BLaER1 (cell line): ENCODE data around the gene RBKS.
A peak's percentile ranks its signal among the peaks of the same experiment; 100 is the strongest.
"Not testable (repeated sequence)": the region's sequence is repeated elsewhere in the genome, so short reads cannot be mapped to it uniquely, and the experiment has no call there.

ENCODE experiments used
- H3K27ac ChIP-seq: shearing (Covaris generic); formaldehyde crosslinking; 2 replicates; pipeline ENCODE4 v1.8.1; 2022
- H3K27me3 ChIP-seq: shearing (Covaris generic); formaldehyde crosslinking; 2 replicates; pipeline ENCODE4 v1.8.1; 2022
- H3K36me3 ChIP-seq: shearing (Covaris generic); formaldehyde crosslinking; 2 replicates; pipeline ENCODE4 v1.8.1; 2022
- H3K4me1 ChIP-seq: shearing (Covaris generic); formaldehyde crosslinking; 2 replicates; pipeline ENCODE4 v1.8.1; 2022
- H3K4me2 ChIP-seq: shearing (Covaris generic); formaldehyde crosslinking; 2 replicates; pipeline ENCODE4 v1.8.1; 2022
- H3K4me3 ChIP-seq: shearing (Covaris generic); formaldehyde crosslinking; 2 replicates; pipeline ENCODE4 v1.8.1; 2022
- H3K9ac ChIP-seq: shearing (Covaris generic); formaldehyde crosslinking; 2 replicates; pipeline ENCODE4 v1.8.1; 2022
- H3K9me3 ChIP-seq: shearing (Covaris generic); formaldehyde crosslinking; 2 replicates; pipeline ENCODE4 v1.8.1; 2022
- H4K20me1 ChIP-seq: shearing (Covaris generic); formaldehyde crosslinking; 2 replicates; pipeline ENCODE4 v1.8.1; 2022
- Cebpa-rat ChIP-seq: shearing (Covaris generic); IDR thresholded peaks from 2 replicates; pipeline ENCODE4 v1.8.1; 2022

Gene RBKS

DNA sequence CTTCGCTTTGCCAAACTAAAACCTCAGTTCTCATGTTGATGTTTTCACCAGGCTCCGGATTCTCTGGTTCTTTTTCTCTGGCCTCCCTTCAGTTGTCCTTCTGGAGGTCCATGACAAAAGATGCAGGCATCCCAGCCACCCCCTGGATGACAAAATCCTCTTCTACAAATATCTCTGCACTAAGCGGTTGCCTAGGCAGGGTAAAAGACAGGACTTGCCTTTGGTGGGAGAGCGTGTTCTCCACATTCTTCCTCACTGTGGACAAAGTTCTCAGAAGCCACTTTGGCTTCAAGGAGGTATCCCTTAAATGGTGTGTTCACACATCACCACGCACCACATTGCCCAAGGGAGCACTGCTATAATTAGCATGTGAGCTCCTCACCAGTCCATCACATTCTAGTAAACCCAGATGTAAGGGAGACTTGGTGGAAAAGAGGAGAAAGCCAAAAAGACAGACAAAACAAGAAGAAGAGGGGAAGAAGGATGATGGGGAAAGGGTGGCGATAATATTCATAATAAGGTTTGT is 142.3 kb downstream of the RBKS start:
- peaks cover 15% of the 10 kb centered on the region for H3K9me3 ChIP-seq
- no peak overlapping the region for H3K9ac ChIP-seq
- H4K20me1 ChIP-seq: no peaks in the 10 kb centered on the region
- no peaks in the 10 kb centered on the region for H3K36me3 ChIP-seq
- H3K27me3 ChIP-seq: no peaks in the 10 kb centered on the region
- H3K4me2 ChIP-seq: peak overlapping the region; percentile 60
- H3K27ac ChIP-seq: no peak overlapping the region
- TF ChIP-seq Cebpa-rat: no peak
- peaks cover 11% of the 10 kb centered on the region for H3K4me1 ChIP-seq
- H3K4me3 ChIP-seq: no peak overlapping the region

DNA sequence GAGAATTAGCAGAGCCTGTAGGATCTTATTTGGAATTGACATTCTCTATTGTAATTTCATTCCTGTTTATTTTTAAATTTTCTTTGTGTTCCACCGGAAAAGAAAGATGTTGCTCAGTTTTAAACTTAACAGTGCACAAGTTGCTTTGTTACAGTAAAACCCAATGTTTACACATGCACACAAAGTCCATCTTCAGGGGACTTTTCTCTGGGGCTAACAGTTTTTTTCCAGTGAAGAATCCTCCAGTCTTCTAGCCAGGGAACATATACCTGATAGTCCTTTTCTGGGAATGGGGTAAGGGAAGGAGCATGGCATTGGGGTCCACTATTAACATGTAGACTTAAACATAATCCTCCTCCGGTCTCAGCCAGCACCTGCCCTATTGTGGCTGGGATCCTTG is 143.9 kb downstream of the RBKS start:
- no peak for TF ChIP-seq Cebpa-rat
- Histone ChIP-seq H3K4me3 (no peak overlapping the region), H3K27ac (no peak overlapping the region), H3K36me3 (no peaks in the 10 kb centered on the region), H3K9me3 (peaks cover 15% of the 10 kb centered on the region), H4K20me1 (no peaks in the 10 kb centered on the region), H3K4me1 (peaks cover 25% of the 10 kb centered on the region), H3K9ac (no peak overlapping the region), H3K4me2 (no peak overlapping the region), H3K27me3 (no peaks in the 10 kb centered on the region)

- H3K9ac ChIP-seq, H3K27me3 ChIP-seq, H4K20me1 ChIP-seq, H3K4me2 ChIP-seq, H3K36me3 ChIP-seq, H3K27ac ChIP-seq, H3K4me3 ChIP-seq: not testable (repeated sequence)
- Histone ChIP-seq H3K4me1 (peaks cover 27% of the 10 kb centered on the region), H3K9me3 (peaks cover 15% of the 10 kb centered on the region)
Measured at GRCh38 chr2:27745494-27745893, 144.7 kb downstream of the RBKS start.

DNA sequence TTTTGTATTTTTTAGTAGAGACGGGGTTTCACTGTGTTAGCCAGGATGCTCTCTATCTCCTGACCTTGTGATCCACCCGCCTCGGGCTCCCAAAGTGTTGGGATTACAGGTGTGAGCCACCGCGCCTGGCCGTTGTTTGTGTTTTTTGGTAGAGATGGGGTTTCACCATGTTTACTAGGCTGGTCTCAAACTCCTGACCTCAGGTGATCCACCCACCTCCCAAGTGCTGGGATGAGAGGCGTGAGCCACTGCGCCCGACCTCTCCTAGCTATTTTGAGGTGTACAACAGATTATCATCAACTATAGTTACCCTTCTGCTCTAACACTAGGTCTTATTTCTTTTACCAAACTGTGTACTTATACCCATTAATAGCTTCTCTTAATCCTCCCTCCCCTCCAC is 147.6 kb downstream of the RBKS start:
- Histone ChIP-seq H3K4me2 (peak overlapping the region; percentile 23), H3K36me3 (no peaks in the 10 kb centered on the region), H3K4me3 (no peak overlapping the region), H3K9me3 (no peaks in the 10 kb centered on the region), H3K27me3 (no peaks in the 10 kb centered on the region), H4K20me1 (no peaks in the 10 kb centered on the region), H3K27ac (no peak overlapping the region), H3K4me1 (peaks cover 24% of the 10 kb centered on the region), H3K9ac (no peak overlapping the region)
- no peak for TF ChIP-seq Cebpa-rat

DNA sequence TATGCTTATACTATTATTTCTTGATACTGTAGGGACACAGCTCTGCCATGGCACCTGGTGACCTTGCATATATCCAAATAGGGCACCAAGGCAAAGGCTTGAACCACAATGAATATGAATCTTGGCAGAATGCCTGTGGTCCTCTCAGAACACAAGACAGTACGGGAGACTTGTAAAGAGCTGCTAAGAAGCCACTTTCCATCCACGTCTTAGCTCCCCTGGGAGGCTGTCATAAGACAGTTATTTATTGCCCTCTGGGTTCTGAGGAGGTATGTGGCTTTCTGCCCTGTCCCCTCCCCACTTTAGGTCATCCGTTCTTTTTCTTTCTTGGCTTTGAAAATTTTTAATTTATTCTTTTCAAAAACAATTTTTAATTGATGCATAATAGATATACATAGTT is 148.5 kb downstream of the RBKS start:
- Histone ChIP-seq H3K36me3 (no peaks in the 10 kb centered on the region), H3K4me3 (no peak overlapping the region), H3K9ac (no peak overlapping the region), H3K4me1 (peaks cover 24% of the 10 kb centered on the region), H3K27me3 (no peaks in the 10 kb centered on the region), H3K27ac (no peak overlapping the region), H3K9me3 (no peaks in the 10 kb centered on the region), H3K4me2 (peak overlapping the region; percentile 23), H4K20me1 (no peaks in the 10 kb centered on the region)
- TF ChIP-seq Cebpa-rat: no peak

- Histone ChIP-seq H3K9ac (no peak overlapping the region), H3K9me3 (no peaks in the 10 kb centered on the region), H3K4me2 (no peak overlapping the region), H4K20me1 (no peaks in the 10 kb centered on the region), H3K27ac (no peak overlapping the region), H3K4me3 (no peak overlapping the region), H3K36me3 (no peaks in the 10 kb centered on the region), H3K4me1 (peaks cover 24% of the 10 kb centered on the region), H3K27me3 (no peaks in the 10 kb centered on the region)
- TF ChIP-seq Cebpa-rat: no peak
Measured at GRCh38 chr2:27739058-27739373, 151.2 kb downstream of the RBKS start.

GRCh38 chr2:27738349-27739057 is 151.7 kb downstream of the RBKS start:
- no peak overlapping the region for H3K27ac ChIP-seq
- peak overlapping the region; percentile 40; the same call in 1 of the 2 replicates for H3K4me2 ChIP-seq
- no peak for TF ChIP-seq Cebpa-rat
- H4K20me1 ChIP-seq: no peaks in the 10 kb centered on the region
- no peaks in the 10 kb centered on the region for H3K36me3 ChIP-seq
- H3K9me3 ChIP-seq: no peaks in the 10 kb centered on the region
- peaks cover 24% of the 10 kb centered on the region for H3K4me1 ChIP-seq
- H3K9ac ChIP-seq: no peak overlapping the region
- no peak overlapping the region for H3K4me3 ChIP-seq
- no peaks in the 10 kb centered on the region for H3K27me3 ChIP-seq

DNA sequence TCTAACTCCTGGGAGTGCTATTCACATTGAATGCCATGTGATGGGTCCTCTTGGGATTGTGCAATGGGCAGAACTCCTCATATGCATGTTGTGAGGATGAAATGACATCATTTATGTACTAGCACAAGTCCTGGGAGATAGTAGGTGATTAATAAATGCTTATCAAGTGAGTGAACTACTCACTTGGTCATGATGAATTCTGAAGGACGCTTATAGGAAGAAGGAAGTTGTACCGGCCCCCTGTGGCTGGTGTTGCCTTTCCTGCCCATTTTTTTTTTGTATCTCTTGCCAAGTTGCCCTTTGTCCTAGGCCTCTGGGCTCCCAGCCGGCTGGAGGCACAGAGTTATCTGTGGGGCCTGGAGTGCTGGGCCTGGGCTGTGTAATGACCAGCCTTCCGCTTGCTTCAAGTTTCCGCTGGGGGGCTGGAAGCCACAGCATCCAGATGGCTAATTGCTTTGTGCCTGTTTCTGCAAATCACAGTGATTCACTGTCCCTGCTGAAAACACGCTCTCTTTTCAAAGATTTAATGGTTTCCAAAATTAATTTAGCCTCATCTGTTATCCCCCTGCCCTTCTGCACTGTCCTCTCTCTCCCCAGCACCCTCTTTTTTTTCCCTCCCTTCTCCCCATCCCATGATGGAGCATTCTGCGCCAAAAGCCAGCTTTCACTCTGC is 152.4 kb downstream of the RBKS start:
- TF ChIP-seq Cebpa-rat: no peak
- no peaks in the 10 kb centered on the region for H3K27me3 ChIP-seq
- no peak overlapping the region for H3K4me3 ChIP-seq
- peaks cover 24% of the 10 kb centered on the region for H3K4me1 ChIP-seq
- peak overlapping the region; percentile 40 for H3K4me2 ChIP-seq
- no peaks in the 10 kb centered on the region for H3K36me3 ChIP-seq
- H3K9me3 ChIP-seq: no peaks in the 10 kb centered on the region
- no peak overlapping the region for H3K9ac ChIP-seq
- no peak overlapping the region for H3K27ac ChIP-seq
- H4K20me1 ChIP-seq: no peaks in the 10 kb centered on the region

DNA sequence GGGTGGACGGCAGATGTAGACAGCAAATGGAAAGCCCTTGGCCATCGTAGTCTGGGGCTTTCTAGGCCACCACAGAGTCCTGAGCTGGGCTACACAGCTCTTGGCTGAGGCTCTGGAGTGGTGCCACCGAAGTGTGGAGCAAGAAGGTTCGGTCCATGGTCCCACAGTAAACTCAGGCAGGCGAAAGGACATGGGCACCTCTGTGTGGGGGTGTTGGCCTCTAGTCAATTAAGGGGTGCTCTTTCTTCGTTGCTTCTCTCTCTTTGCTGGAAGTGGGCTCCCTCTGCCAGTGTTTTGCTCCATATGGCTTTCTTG is 153.3 kb downstream of the RBKS start:
- Histone ChIP-seq H3K27me3 (no peaks in the 10 kb centered on the region), H3K9ac (no peak overlapping the region), H3K36me3 (no peaks in the 10 kb centered on the region), H3K9me3 (no peaks in the 10 kb centered on the region), H3K27ac (no peak overlapping the region), H3K4me2 (no peak overlapping the region), H4K20me1 (no peaks in the 10 kb centered on the region), H3K4me3 (no peak overlapping the region), H3K4me1 (peaks cover 16% of the 10 kb centered on the region)
- no peak for TF ChIP-seq Cebpa-rat

DNA sequence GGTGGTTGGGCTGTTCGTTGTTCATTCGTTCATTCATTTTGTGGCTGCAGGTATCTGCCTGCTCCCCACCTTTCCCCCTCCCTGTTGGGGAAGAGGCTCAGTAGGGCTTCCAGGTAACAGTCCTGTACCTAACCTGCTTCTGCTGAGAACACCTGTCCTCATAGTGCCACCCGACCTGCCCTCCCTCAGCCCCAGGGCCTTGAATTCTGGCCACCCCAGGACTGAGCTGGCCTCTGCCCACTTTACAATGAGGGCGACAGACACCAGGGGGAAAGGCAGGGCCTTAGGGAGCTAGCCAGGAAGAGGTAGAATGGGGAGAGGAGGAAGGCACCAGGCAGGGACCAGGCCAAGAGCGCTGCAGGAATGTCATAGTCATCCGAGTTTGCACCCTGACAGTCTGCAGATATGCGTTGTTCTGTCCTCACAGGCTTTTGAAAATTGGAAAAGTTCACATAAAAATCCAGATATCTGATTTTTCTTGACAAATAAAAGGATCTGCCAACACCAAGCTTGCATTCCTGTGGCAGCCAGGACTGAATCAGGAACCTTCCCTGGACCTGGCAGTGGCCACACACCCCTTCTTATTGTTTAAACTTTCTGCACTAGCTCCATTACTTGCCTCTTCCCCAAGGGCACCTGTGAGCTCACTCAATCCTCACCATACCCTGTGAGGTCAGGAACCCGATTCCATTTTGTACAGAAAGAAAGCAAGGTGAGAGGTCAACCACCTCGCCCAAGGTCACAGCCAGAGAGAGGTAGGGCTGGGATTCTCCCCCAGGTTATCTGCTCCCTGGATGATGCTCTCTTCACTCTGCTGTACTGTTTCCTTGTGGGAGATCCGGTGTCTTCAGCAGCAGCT is 153.9 kb downstream of the RBKS start:
- H3K27me3 ChIP-seq: no peaks in the 10 kb centered on the region
- H3K4me1 ChIP-seq: peaks cover 12% of the 10 kb centered on the region
- no peak overlapping the region for H3K27ac ChIP-seq
- H4K20me1 ChIP-seq: no peaks in the 10 kb centered on the region
- H3K9ac ChIP-seq: no peak overlapping the region
- TF ChIP-seq Cebpa-rat: no peak
- H3K36me3 ChIP-seq: no peaks in the 10 kb centered on the region
- no peak overlapping the region for H3K4me3 ChIP-seq
- H3K9me3 ChIP-seq: no peaks in the 10 kb centered on the region
- H3K4me2 ChIP-seq: no peak overlapping the region
